HG03442 (cell line): ENCODE data around the gene BSCL2.
"Not testable (repeated sequence)": the region's sequence is repeated elsewhere in the genome, so short reads cannot be mapped to it uniquely, and the experiment has no call there.

Experiments used
- ATAC-seq: cut with Tn5 transposase; IDR thresholded peaks from one replicate; pipeline ENCODE4 v1.9.1; 2021; ENCODE audit warnings: mild to moderate bottlenecking, moderate library complexity; ENCODE audit not compliant: unreplicated experiment

BSCL2 gene

GRCh38 chr11:62719302-62719978, 12.2 kb upstream of the BSCL2 start:
- ATAC-seq = no peak

GRCh38 chr11:62716816-62717215, 9.6 kb upstream of the BSCL2 start:
- no peak for ATAC-seq

- no peak for ATAC-seq
Measured at GRCh38 chr11:62716206-62716605, 9.0 kb upstream of the BSCL2 start.

GRCh38 chr11:62715150-62716130, 8.2 kb upstream of the BSCL2 start:
- ATAC-seq = no peak

- ATAC-seq = no peak
Measured at GRCh38 chr11:62713343-62713742, 6.1 kb upstream of the BSCL2 start.

- no peak for ATAC-seq
Measured at GRCh38 chr11:62712861-62713260, 5.6 kb upstream of the BSCL2 start.

- no peak for ATAC-seq
Measured at GRCh38 chr11:62712276-62712812, 5.1 kb upstream of the BSCL2 start.

- ATAC-seq = no peak
Measured at GRCh38 chr11:62710001-62710345, 2.7 kb upstream of the BSCL2 start.

- ATAC-seq = peak; percentile 61
Measured at GRCh38 chr11:62709247-62710000, 2.2 kb upstream of the BSCL2 start.

GRCh38 chr11:62708793-62709192, 1.6 kb upstream of the BSCL2 start:
- ATAC-seq = no peak

- ATAC-seq = no peak
Measured at GRCh38 chr11:62708392-62708791, 1.2 kb upstream of the BSCL2 start.

GRCh38 chr11:62706850-62707247, 375 bp downstream of the BSCL2 start:
- no peak for ATAC-seq

GRCh38 chr11:62705880-62706849, 1.1 kb downstream of the BSCL2 start:
- ATAC-seq = peak; percentile 65

- ATAC-seq = no peak
Measured at GRCh38 chr11:62705413-62705812, 1.8 kb downstream of the BSCL2 start.

- not testable (repeated sequence) for ATAC-seq
Measured at GRCh38 chr11:62703921-62704320, 3.3 kb downstream of the BSCL2 start.

GRCh38 chr11:62702246-62702645, 5.0 kb downstream of the BSCL2 start:
- ATAC-seq = no peak

GRCh38 chr11:62694455-62695167, 12.6 kb downstream of the BSCL2 start:
- no peak for ATAC-seq

- not testable (repeated sequence) for ATAC-seq
Measured at GRCh38 chr11:62693624-62694023, 13.6 kb downstream of the BSCL2 start.

GRCh38 chr11:62689421-62690183, 17.6 kb downstream of the BSCL2 start, which contains the start of gene LRRN4CL:
Gene LRRN4CL, minus strand, starts transcription at chr11:62689530. Its CDS starts 1,022 bp downstream, at chr11:62688508.
- no peak for ATAC-seq
